OCI-LY3 (cell line): Measurements from ENCODE around the gene RAMP2.
"Not testable (repeated sequence)": the region's sequence is repeated elsewhere in the genome, so short reads cannot be mapped to it uniquely, and the experiment has no call there.

Experiments used
- H2AFZ ChIP-seq: fragments of 200-600, 300-600 bp; shearing (Covaris generic); 2 replicates; pipeline ENCODE4 v1.6.0; 2014; ENCODE audit warnings: antibody characterized with exemption, low read depth, low read length
- H3K27ac ChIP-seq: fragments of 200-600, 300-600 bp; sonication (generic); 2 replicates; pipeline ENCODE4 v1.5.1; 2014; ENCODE audit warnings: mild to moderate bottlenecking, low read length, moderate library complexity, mixed read lengths
- H3K27me3 ChIP-seq: fragments of 200-600, 300-600 bp; sonication (generic); 2 replicates; pipeline ENCODE4 v1.6.1; 2014; ENCODE audit warnings: low read depth, low read length, mixed read lengths
- H3K36me3 ChIP-seq: fragments of 200-600, 300-600 bp; sonication (generic); replicated peaks from 2 replicates; pipeline ENCODE3; 2014; ENCODE audit warnings: low read depth, low read length, mixed read lengths
- H3K4me1 ChIP-seq: fragments of 300-600, 200-600 bp; sonication (generic); 2 replicates; pipeline ENCODE4 v1.6.1; 2014; ENCODE audit warnings: low read length, mixed read lengths
- H3K4me2 ChIP-seq: fragments of 200-600, 300-600 bp; sonication (generic); 2 replicates; pipeline ENCODE4 v1.6.1; 2014; ENCODE audit warnings: low read length, mixed read lengths
- H3K4me3 ChIP-seq: fragments of 300-600, 200-600 bp; sonication (generic); 2 replicates; pipeline ENCODE4 v1.5.1; 2014; ENCODE audit warnings: antibody characterized with exemption, mild to moderate bottlenecking, low read length, moderate library complexity
- H3K79me2 ChIP-seq: fragments of 300-600, 200-600 bp; shearing (Covaris generic); 2 replicates; pipeline ENCODE4 v1.6.1; 2014; ENCODE audit warnings: mild to moderate bottlenecking, low read length, mixed read lengths
- H3K9ac ChIP-seq: fragments of 300-600, 200-600 bp; shearing (Covaris generic); 2 replicates; pipeline ENCODE4 v1.6.0; 2014; ENCODE audit warnings: mild to moderate bottlenecking, low read length, moderate library complexity
- H3K9me3 ChIP-seq: fragments of 200-600, 300-600 bp; shearing (Covaris generic); 2 replicates; pipeline ENCODE4 v1.6.1; 2014; ENCODE audit warnings: low read length, mixed read lengths; ENCODE audit not compliant: insufficient read depth
- H4K20me1 ChIP-seq: fragments of 200-600, 300-600 bp; sonication (generic); 2 replicates; pipeline ENCODE4 v1.6.1; 2016; ENCODE audit warnings: low read length, mixed read lengths; ENCODE audit not compliant: insufficient read depth
- EZH2phosphoT487 ChIP-seq: fragments of 200-600 bp; shearing (Covaris generic); IDR thresholded peaks from 2 replicates; pipeline ENCODE4 v1.6.1; 2018; ENCODE audit warnings: antibody characterized with exemption, mixed run types, low read depth
- TF ChIP-seq, protein P1 (sequence below): fragments of 200-600, 300-600 bp; sonication (generic); IDR thresholded peaks from 2 replicates; pipeline ENCODE4 v1.5.1; 2014; ENCODE audit warnings: antibody characterized with exemption, low read length, low read depth

The RAMP2 gene

GRCh38 chr17:42740699-42741098 is 20.3 kb upstream of the RAMP2 start:
- Histone ChIP-seq H2AFZ (no peak overlapping the region), H3K4me3 (no peak overlapping the region), H3K79me2 (peaks cover 29% of the 10 kb centered on the region), H3K4me1 (peaks cover 13% of the 10 kb centered on the region), H3K36me3 (no peaks in the 10 kb centered on the region), H3K9me3 (peaks cover 4% of the 10 kb centered on the region; the same call in 1 of the 2 replicates), H4K20me1 (no peaks in the 10 kb centered on the region), H3K4me2 (no peak overlapping the region), H3K9ac (no peak overlapping the region), H3K27ac (no peak overlapping the region), H3K27me3 (no peaks in the 10 kb centered on the region)
- no peak for TF ChIP-seq EZH2phosphoT487
- TF ChIP-seq, protein P1, sequence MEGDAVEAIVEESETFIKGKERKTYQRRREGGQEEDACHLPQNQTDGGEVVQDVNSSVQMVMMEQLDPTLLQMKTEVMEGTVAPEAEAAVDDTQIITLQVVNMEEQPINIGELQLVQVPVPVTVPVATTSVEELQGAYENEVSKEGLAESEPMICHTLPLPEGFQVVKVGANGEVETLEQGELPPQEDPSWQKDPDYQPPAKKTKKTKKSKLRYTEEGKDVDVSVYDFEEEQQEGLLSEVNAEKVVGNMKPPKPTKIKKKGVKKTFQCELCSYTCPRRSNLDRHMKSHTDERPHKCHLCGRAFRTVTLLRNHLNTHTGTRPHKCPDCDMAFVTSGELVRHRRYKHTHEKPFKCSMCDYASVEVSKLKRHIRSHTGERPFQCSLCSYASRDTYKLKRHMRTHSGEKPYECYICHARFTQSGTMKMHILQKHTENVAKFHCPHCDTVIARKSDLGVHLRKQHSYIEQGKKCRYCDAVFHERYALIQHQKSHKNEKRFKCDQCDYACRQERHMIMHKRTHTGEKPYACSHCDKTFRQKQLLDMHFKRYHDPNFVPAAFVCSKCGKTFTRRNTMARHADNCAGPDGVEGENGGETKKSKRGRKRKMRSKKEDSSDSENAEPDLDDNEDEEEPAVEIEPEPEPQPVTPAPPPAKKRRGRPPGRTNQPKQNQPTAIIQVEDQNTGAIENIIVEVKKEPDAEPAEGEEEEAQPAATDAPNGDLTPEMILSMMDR, result no peak

- peaks cover 29% of the 10 kb centered on the region for H3K79me2 ChIP-seq
- H3K4me2 ChIP-seq, H2AFZ ChIP-seq: not testable (repeated sequence)
These were observed 18.1 kb upstream of the RAMP2 start for GRCh38 chr17:42742916-42743315.

DNA sequence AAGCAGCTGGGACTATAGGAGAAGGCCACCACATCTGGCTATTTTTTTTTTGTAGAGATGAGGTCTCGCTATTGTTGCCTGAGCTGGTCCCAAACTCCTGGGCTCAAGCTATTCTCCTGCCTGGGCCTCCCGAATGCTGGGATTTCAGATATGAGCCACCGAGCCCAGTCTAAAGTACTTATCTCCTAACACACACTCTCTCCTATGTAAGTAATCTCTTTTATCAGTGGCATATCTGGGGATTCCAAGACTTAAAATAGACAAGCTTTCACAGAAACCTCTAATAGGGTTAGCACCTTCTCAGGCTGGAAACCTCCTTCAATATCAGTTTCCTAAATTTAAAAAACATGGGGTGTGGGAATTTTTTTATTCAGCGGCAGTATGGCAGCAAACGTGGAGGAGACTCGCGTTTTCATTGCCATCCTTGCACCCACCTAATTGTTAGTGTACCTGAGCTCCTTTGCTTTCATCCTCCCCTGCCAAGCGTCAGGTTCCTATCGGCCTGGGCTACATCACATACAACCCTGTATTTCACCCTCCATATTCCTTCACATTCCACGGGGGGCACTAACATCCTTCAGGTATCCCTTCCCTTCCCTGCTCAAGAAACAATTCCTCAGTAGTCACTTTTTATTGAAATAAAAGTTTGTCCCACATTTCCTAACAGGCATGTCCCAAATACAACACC is 17.3 kb upstream of the RAMP2 start:
- no peaks in the 10 kb centered on the region for H3K36me3 ChIP-seq
- peak overlapping the region; percentile 91 for H3K4me3 ChIP-seq
- peaks cover 4% of the 10 kb centered on the region; the same call in 1 of the 2 replicates for H3K9me3 ChIP-seq
- no peaks in the 10 kb centered on the region for H3K27me3 ChIP-seq
- peaks cover 13% of the 10 kb centered on the region for H3K4me1 ChIP-seq
- H3K4me2 ChIP-seq, result peak overlapping the region; percentile 99
- TF ChIP-seq EZH2phosphoT487, result no peak
- TF ChIP-seq, protein P1, result no peak
- peak overlapping the region; percentile 70 for H3K27ac ChIP-seq
- peak overlapping the region; percentile 41; the same call in 1 of the 2 replicates for H2AFZ ChIP-seq
- H3K9ac ChIP-seq, result peak overlapping the region; percentile 81
- H4K20me1 ChIP-seq, result no peaks in the 10 kb centered on the region
- H3K79me2 ChIP-seq, result peaks cover 29% of the 10 kb centered on the region

More at GRCh38 chr17:42742916-42743315, 18.1 kb upstream of the RAMP2 start:
- H3K4me3 ChIP-seq, H3K36me3 ChIP-seq, H3K27ac ChIP-seq, H4K20me1 ChIP-seq, H3K9me3 ChIP-seq, H3K27me3 ChIP-seq, H3K9ac ChIP-seq: not testable (repeated sequence)
- peaks cover 13% of the 10 kb centered on the region for H3K4me1 ChIP-seq

DNA sequence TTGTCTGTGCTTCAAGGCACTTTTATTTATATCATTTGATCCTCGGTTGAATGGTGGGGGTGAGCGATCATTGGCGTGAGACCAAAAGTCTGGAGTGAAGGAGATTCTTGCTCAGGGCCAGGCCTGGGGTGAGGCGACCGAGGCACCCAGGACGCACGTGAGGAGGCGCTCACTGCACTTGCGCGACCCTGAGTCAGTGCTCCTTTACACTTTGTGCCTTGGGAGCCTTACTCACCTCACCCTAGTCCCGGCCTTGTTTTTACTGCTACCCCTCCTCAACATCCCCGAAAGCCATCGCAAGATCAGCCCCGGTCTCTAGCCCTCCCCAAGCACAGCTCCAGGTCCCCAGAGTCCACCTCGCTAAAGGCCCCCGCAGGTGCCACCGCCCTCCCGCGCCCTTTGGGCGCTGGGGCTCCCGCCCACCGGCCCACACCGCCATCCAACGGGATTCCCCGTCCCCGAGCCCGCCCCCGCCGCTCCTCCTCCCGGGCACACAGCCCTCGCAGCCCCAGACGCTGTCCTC is 16.7 kb upstream of the RAMP2 start:
- H3K9me3 ChIP-seq, result peaks cover 4% of the 10 kb centered on the region; the same call in 1 of the 2 replicates
- peak overlapping the region; percentile 52 for H2AFZ ChIP-seq
- peak overlapping the region; percentile 70 for H3K27ac ChIP-seq
- peak overlapping the region; percentile 91 for H3K4me3 ChIP-seq
- H3K36me3 ChIP-seq, result no peaks in the 10 kb centered on the region
- TF ChIP-seq, protein P1, result peak; percentile 30
- TF ChIP-seq EZH2phosphoT487, result no peak
- peak overlapping the region; percentile 81 for H3K9ac ChIP-seq
- no peaks in the 10 kb centered on the region for H4K20me1 ChIP-seq
- H3K4me2 ChIP-seq, result peak overlapping the region; percentile 99
- no peaks in the 10 kb centered on the region for H3K27me3 ChIP-seq
- peaks cover 29% of the 10 kb centered on the region for H3K79me2 ChIP-seq
- peaks cover 13% of the 10 kb centered on the region for H3K4me1 ChIP-seq
